Transverse colon (tissue), 4 donors: ENCODE results near the gene OR9A2.

Experiments
- CTCF ChIP-seq, 5 experiments: fragments of 200-600 bp in 3 of 5; fragments of 450-650 bp in 2 of 5; sonication (generic) in 3 of 5; IDR thresholded peaks; 1 replicate in 2 of 5; 2 replicates in 3 of 5; pipeline ENCODE4 v1.5.1; 2016 to 2017; ENCODE audit warnings: antibody characterized with exemption in 5 of 5, inconsistent platforms in 3 of 5, mild to moderate bottlenecking in 2 of 5, moderate library complexity in 1 of 5
- EP300 ChIP-seq: sonication (generic); formaldehyde crosslinking; IDR thresholded peaks from one replicate; pipeline ENCODE4 v1.6.1; 2017; ENCODE audit warnings: antibody characterized with exemption, low read depth
- POLR2A ChIP-seq: fragments of 450-650 bp; IDR thresholded peaks from one replicate; pipeline ENCODE4 v1.6.1; 2016; ENCODE audit warnings: antibody characterized with exemption, mild to moderate bottlenecking, moderate library complexity
- POLR2AphosphoS5 ChIP-seq, 3 donors: sonication (generic); formaldehyde crosslinking; IDR thresholded peaks; one replicate each; pipeline ENCODE4 v1.6.1; 2016; ENCODE audit warnings: antibody characterized with exemption in 3 of 3

GRCh38 chr7:143018931-143019330 is 8.0 kb downstream of the OR9A2 start:
- TF ChIP-seq CTCF (IDR thresholded peaks at IDR 0.05) (no peak), POLR2A (no peak), POLR2AphosphoS5 (IDR thresholded peaks at IDR 0.05) (no peak), EP300 (no peak)
